Measurements from ENCODE around the gene LBP. TPM values are rescaled to one million over a fixed set of nuclear protein-coding genes. Genes with fewer than 3 reads are reported as not detected.
A peak's percentile ranks its signal among the peaks of the same experiment; 100 is the strongest.

LBP gene
- total RNA-seq, 1 experiment from 2014 or later, result 0.52 TPM

- Histone ChIP-seq H3K23ac (ENCODE audit: insufficient read length, low read depth, low read length) (no peak overlapping the region), H2AK5ac (ENCODE audit: insufficient read length, low read length) (no peak overlapping the region), H4K20me1 (ENCODE audit: control insufficient read depth, insufficient read depth, insufficient read length) (peaks cover under 1% of the 10 kb centered on the region), H3K23me2 (ENCODE audit: insufficient read length, low read depth, low read length, poor library complexity, severe bottlenecking) (no peaks in the 10 kb centered on the region), H3K4me2 (ENCODE audit: insufficient read depth, insufficient read length, low read length) (no peak overlapping the region), H2BK15ac (ENCODE audit: low read depth, low read length) (no peak overlapping the region), H3K56ac (ENCODE audit: insufficient read length, low read depth, low read length) (no peak overlapping the region), H2BK20ac (ENCODE audit: low read depth, low read length, poor library complexity, severe bottlenecking) (no peak overlapping the region), H3K79me2 (ENCODE audit: insufficient read depth, low read length) (no peaks in the 10 kb centered on the region), H4K8ac (replicated peaks; ENCODE audit: insufficient read length, low read depth, low read length) (no peak overlapping the region), H2AFZ (ENCODE audit: low read length) (no peak overlapping the region), H3K9ac (ENCODE audit: extremely low read depth, insufficient read length, low read length) (no peak overlapping the region), H3K27me3 (ENCODE audit: insufficient read depth, low read length) (no peaks in the 10 kb centered on the region), H4K91ac (ENCODE audit: insufficient read length, low read depth, low read length) (no peak overlapping the region), H2BK120ac (ENCODE audit: low read depth, low read length, poor library complexity, severe bottlenecking) (no peak overlapping the region), H2BK12ac (ENCODE audit: insufficient read length, low read depth, low read length) (no peak overlapping the region), H2BK5ac (ENCODE audit: insufficient read length, low read length) (no peak overlapping the region), H3K4ac (ENCODE audit: low read depth, low read length) (no peak overlapping the region), H3K79me1 (ENCODE audit: insufficient read depth, low read depth, low read length, poor library complexity, severe bottlenecking) (no peaks in the 10 kb centered on the region), H3K18ac (ENCODE audit: insufficient read length, low read depth, low read length) (no peak overlapping the region), H3K27ac (ENCODE audit: insufficient read length, low read depth, low read length) (no peak overlapping the region), H3K4me1 (ENCODE audit: insufficient read depth, low read length) (no peaks in the 10 kb centered on the region), H3K14ac (ENCODE audit: insufficient read depth, low read length) (no peak overlapping the region; the same call in 1 of the 2 replicates), H3K9me3 (ENCODE audit: control insufficient read depth, low read depth, low read length) (no peaks in the 10 kb centered on the region), H3T11ph (ENCODE audit: low read length) (no peak overlapping the region), H4K5ac (ENCODE audit: insufficient read length, low read depth, low read length) (no peak overlapping the region)
- Mint-ChIP-seq H3K4me1 (peaks cover 6 to 21% of the 10 kb centered on the region in 2 experiments), H3K27ac (no peak overlapping the region), H3K27me3 (ENCODE audit: low read depth) (peaks cover 3% of the 10 kb centered on the region), H3K4me3 (no peak overlapping the region), H3K36me3 (ENCODE audit: insufficient read depth in 1 of 3, low read depth in 3 of 3) (no peaks in the 10 kb centered on the region), H3K9me3 (no peaks in the 10 kb centered on the region)
- TF ChIP-seq, protein P1, sequence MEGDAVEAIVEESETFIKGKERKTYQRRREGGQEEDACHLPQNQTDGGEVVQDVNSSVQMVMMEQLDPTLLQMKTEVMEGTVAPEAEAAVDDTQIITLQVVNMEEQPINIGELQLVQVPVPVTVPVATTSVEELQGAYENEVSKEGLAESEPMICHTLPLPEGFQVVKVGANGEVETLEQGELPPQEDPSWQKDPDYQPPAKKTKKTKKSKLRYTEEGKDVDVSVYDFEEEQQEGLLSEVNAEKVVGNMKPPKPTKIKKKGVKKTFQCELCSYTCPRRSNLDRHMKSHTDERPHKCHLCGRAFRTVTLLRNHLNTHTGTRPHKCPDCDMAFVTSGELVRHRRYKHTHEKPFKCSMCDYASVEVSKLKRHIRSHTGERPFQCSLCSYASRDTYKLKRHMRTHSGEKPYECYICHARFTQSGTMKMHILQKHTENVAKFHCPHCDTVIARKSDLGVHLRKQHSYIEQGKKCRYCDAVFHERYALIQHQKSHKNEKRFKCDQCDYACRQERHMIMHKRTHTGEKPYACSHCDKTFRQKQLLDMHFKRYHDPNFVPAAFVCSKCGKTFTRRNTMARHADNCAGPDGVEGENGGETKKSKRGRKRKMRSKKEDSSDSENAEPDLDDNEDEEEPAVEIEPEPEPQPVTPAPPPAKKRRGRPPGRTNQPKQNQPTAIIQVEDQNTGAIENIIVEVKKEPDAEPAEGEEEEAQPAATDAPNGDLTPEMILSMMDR (conservative IDR thresholded peaks at IDR 0.05), result peak; percentile 77
- DNase-seq, result peak; percentile 71
- WGBS (ENCODE audit: extremely low coverage, insufficient read length, low lambda C conversion rate), result no CpG with 5 or more reads among the region's 8 CpGs
These were observed 41.3 kb upstream of the LBP start for GRCh38 chr20:38304845-38305447.

Measured in H9 (cell line).